MV-4-11 (cell line): ENCODE measurements around the gene RASSF10.

Experiments used
- DNase-seq: peaks from one replicate; lab custom pipeline; 2025; lab: John Stamatoyannopoulos, UW

Gene RASSF10

DNA sequence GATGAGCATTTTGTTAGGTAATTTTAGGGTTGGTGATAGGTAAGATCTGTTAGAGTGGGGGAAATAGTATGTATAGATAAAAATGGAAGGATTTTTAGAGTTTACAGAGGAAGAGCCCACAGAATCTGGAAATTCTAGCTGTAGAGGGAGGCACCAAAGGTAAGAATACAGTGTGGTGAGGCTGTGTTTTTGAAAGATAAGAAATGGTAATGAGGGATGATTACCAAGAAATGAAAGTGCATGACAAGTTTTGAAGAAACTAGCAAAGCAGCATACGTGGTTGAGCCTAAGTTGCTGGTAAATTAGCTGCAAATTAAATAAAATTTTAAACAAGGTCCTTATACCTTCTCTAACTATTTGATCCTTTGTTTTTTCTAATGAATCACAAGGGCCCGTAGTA, 14.6 kb upstream of the RASSF10 start:
- DNase-seq: no peak

DNA sequence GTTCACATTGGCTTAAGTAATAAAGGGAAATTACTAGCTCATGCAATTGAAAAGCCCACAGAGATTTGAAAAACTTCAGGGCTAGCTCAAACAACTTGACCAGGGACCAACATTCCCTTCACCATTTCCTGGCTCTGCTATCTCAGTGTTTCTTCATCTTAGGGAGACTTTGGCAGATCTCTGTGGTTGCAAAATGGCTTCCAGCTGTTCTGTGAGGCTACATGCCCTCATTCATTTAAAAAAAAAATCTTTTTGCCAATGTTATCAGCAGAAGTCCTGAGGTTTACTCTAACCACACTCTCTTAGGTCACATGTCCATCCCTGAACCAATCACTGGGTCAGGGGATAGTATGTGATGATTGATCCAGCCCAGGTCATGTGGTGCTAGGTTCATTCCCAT, 13.9 kb upstream of the RASSF10 start:
- DNase-seq: peak; percentile 21

DNA sequence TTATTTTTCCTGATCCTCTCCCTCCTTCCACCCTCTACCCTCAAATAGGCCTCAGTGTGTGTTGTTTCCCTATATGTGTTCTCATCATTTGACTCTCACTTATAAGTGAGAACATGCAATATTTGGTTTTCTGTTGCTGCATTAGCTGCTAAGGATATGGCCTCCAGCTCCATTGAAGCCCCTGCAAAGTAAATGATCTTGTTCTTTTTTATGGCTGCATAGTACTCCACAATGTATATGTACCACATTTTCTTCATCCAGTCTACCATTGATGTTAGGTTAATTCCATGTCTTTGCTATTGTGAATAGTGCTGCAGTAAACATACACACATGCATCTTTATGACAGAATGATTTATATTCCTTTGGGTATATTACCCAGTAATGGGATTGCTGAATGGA, 13.3 kb upstream of the RASSF10 start:
- no peak for DNase-seq

DNA sequence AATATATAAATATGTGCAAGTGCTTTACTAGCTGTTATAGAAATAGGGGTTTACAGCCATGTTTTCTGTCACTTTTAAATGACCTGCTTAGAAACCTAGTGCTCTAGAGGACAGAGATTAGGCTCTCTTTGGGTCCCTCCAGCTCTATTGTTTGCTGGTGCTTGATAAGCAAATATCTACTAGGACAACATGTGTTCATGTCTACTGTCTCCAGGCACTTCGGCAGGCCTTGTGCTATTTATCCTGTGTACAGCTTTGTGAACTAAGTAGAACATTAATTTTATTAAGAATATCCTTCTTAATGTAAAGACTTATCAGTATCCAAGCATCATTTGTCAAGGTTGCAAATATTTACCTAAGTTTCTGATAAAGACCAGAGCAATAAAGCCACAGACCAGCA, 11.9 kb upstream of the RASSF10 start:
- DNase-seq: no peak

DNA sequence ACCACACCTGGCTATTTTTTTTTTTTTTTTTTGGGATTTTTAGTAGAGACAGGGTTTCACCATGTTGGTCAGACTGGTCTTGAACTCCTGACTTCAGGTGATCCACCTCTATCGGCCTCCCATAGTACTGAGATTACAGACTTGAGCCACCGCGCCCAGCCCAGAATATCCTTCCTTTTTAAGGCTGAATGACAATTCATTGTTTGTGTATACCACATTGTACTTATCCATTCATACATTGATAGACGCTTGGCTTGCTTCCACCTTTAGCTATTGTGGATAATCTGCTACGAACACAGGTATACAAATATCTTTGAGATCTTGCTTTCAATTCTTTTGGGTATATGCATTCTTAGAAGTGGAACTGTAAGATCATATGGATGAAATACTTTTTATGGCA, 10.8 kb upstream of the RASSF10 start:
- no peak for DNase-seq

DNA sequence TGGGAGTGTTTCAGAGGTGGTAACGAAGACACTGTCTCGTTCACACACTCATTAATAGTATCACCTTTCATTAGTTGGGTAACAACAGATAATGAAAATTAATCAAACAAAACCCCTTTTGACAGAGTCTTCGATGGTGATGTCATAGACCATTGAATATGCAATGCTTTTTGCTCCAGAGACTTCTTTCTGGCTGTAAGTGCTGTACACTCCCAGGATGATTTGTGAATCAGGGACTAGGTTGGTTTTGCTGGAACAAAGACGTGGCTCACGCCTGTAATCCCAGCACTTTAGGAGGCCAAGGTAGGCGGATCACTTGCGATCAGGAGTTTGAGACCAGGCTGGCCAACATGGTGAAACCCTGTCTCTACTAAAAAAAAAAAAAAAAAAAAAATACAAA, 9.5 kb upstream of the RASSF10 start:
- DNase-seq: no peak

DNA sequence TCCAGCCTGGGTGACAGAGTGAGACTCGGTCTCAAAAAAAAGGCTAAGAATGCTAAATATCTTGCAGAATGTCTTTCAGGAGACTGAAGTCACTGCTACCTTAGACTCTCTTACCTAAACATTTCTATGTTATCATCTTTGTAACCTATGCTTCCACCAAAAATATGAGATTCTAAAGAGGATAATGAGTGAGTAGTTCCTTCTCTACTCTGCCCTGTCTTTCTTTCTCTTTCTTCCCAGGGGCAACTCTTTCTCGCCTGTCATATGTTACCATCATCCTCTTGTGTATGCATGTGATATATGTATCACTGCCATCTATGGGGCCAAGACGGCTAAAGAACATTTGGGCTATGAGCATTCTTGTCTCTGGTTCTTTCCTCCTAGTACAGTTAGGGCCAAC, 9.0 kb upstream of the RASSF10 start:
- no peak for DNase-seq

DNA sequence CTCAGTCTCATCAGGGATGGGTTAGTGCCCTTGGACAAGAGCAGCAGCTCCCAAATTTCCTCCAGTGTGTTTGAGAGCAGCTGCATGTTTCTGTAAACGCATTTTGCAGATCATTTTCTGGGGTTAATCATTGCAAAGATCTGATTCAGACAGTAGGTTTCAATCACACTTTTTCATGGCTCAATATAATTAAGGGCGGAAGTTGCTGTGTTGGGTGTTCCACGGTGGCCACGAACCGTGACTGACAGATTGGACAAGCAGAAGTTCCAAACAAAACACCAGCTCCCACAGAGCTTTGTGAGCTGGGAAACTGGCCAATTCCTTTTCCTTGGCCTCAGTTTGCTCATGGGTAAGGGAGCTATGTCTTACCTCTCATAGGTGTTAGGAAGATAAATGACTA, 8.4 kb upstream of the RASSF10 start:
- DNase-seq: no peak

DNA sequence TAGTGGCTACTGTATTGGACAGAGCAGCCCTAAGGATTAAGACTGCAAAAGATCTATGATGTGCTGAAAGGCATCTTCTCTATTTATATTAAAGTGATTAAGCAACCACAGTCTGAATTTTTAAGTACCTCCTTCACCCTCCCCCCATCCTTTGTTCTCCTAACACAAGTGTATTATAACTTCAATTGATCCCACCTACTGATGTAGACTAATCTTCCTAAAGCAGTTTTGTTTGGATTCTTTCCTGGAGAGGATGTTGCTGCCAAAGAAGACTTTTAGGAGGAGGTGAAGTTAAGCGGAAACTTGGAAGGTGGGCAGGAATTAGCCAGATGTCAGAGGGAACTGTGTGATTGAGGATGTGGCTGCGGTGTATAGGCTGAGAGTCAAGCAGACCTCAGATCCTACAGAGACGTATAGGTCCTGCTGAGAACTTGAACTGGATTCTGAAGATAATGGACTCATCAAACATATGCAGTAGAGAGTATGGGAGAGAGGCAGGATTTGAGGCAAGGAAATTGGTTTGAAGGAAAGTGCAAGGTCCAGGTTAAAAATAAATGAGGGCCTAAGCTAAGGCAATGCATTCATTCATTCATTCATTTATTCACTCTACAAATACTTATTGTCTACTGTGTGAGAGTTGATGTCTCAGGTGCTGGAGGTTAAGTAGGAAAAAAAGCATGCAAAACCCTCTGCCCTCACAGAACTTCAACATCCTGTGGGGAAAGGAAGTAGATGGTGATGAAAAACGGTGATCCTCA, 5.2 kb upstream of the RASSF10 start:
- no peak for DNase-seq

DNA sequence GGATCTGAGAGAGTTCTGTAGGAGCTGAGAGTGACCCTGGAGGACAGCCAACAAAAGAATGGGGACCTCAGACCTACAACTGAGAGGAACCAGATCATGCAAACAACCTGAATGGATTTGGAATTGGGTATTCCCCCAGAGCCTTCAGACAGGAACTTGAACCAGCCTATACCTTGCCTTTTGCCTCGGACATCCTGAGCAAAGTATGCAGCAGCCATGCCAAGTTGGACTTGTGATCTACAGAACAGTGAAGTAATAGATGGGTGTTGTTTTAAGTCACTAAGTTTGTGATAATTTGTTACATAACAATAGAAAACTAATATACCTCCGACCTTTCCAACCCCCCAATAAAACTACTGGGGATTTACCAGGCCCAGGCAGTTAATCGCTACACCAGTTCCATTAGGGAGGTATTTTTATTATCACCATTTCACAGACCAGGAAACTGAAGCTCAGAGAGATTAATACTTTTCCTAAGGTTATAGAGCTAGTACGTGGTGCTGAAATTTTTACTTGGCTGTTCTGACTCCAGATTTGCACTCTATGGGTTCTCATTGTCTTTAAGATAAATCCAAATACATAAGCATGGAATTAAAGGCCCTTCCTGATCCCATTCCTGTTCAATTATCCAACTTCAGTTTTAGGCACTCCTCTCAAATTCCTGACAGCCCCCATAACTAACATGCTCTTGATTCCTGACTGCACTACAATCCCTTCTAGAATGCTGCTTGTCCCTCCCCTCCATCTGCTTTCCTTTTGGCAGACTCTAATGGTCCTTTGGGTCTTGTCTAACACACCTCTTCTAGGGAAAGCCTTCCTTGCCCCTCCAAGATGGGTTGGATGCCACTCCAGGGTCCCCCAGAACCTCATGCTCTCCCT, 1.7 kb upstream of the RASSF10 start:
- no peak for DNase-seq

DNA sequence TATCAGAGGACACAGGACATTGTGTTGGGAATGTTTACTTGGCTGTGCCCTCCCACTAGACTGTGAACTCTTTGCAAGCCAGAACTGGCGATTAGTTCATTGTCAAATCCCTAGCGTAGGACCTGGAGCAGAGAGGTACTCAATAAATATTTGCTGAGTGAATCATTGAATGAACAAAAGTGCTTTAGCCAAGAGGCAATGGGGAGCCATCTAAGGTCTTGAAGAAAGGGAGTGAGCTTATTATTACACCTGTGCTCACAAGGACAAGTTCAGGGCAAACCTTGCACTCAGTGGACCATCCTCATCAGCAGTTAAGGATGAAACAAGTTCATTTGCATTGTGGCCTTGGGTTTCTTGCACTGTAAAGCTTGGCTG, 1.1 kb upstream of the RASSF10 start:
- DNase-seq: no peak

DNA sequence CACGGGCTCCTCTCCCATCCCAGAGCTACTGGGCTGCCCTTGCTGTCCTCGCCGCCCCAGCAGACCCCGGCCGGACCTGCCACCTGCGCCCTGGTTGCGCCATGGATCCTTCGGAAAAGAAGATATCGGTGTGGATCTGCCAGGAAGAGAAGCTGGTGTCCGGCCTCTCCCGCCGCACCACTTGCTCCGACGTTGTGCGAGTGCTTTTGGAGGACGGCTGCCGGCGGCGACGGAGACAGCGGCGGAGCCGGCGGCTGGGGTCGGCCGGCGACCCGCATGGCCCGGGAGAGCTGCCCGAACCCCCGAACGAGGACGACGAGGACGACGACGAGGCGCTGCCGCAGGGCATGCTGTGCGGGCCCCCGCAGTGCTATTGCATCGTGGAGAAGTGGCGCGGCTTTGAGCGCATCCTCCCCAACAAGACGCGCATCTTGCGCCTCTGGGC, 382 bp downstream of the RASSF10 start:
- no peak for DNase-seq

DNA sequence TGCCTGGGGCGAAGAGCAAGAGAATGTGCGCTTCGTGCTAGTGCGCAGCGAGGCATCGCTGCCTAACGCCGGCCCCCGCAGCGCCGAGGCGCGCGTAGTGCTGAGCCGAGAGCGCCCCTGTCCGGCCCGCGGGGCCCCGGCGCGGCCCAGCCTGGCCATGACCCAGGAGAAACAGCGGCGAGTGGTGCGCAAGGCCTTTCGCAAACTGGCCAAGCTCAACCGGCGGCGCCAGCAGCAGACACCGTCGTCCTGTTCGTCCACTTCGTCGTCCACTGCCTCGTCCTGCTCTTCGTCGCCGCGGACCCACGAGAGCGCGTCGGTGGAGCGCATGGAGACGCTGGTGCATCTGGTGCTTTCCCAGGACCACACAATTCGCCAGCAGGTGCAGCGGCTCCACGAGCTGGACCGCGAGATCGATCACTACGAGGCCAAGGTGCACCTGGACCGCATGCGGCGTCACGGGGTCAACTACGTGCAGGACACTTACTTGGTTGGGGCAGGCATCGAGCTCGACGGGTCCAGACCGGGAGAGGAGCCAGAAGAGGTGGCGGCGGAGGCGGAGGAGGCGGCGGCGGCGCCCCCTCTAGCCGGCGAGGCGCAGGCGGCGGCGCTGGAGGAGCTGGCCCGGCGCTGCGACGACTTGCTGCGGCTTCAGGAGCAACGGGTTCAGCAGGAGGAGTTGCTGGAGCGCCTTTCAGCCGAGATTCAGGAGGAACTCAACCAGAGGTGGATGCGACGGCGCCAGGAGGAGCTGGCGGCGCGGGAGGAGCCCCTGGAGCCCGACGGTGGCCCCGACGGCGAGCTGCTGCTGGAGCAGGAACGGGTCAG, 1.0 kb downstream of the RASSF10 start:
- no peak for DNase-seq

DNA sequence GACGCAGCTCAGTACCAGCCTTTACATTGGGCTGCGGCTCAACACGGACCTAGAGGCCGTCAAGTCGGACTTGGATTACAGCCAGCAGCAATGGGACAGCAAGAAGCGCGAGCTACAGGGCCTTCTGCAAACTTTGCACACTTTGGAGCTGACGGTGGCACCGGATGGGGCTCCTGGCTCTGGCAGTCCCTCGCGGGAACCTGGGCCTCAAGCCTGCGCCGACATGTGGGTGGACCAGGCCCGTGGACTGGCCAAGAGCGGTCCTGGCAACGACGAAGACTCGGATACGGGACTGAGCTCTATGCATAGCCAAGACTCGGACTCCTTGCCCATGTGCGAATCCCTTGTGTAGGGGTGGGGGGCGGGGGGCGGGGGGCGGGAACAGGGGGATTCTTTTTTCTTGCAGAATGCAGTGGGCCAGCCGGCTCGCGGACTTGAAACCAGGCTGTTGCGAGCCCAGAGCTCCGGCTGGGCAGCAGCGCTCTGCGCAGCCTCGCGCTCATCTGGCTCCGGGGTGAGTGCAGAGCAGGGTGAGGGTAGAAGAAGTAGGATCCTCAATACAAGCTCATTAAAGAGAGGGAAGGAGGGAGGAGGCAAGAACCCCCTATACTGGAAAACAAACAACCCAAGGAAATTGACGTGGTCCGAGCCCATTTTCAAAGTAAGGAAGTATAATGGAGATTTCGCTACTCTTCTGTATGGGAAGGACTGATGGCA, 1.8 kb downstream of the RASSF10 start:
- no peak for DNase-seq

DNA sequence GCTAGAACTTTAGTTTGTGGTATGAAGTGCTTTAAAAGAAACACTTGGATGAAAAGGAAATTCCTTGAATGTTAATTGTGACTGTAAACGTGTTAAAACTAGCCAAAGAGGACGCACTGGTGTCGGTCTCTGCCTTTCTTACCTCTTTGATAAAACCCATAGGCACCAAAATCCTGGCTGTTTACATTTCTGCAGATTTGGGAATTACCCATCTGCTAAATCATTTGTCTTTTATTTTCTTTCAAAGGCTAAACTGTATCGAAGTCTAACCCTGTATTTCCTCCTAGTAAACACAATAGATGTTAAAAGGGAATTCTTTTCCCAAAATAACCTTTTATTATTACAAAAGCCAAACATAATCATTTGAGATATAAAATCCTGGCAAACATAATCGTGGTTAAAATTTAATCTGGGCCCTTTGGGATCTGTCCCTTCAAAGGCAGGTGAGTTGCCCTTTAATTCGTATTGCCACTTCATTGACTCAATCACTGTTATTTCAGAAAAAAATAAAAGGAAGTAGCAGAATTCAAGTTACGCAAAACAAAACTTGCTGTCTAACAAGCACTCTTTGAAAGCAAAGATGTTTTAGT, 2.4 kb downstream of the RASSF10 start:
- DNase-seq: peak; percentile 35

DNA sequence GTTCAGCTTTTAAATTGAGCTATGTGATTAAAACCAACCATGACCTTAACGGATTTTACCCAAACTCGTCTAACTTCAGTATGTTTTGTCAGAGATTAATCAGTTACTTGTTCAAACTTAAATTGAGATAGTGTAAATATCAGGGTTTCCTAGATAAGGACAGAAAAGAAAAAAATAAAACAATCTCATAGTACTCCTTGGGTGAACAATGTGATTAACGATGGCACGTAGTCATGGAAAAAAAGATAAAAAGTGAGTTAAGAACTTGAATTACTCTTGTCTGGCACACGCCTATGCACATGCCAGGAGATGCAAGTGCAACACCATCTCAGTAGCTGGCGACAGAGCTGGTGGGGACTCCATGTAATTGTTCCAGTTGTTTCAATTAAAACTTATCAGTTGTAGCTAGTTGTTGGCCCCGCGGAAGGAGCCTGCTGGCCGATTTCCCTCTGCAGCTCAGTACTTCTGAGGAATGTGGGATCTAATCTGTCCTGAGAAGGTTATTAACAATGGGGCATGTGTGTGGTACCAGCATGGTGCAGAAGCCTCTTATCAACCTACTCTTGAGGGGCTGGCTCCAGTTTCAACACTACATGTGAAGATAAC, 3.0 kb downstream of the RASSF10 start:
- DNase-seq: no peak

DNA sequence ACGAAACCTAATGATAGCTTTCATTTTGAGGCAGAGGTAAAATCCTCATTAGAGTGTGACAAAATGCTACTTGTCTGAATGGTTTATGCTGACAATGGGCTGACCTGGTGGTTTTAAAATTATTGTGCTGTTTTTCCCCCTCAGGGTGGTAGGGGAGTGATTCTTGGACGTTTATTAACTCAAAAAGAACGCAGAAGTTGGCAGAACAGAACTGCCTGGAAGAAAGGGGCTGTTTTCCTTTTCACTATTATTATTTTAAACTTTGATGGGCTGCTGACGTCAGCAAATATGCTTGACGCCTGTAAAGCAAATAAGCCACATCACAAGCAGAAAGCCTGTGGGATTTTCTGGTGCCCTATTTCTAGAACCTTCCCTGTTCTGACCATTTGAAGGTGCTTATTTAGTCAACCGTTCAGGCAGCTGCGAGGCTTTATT, 4.0 kb downstream of the RASSF10 start:
- DNase-seq: no peak

DNA sequence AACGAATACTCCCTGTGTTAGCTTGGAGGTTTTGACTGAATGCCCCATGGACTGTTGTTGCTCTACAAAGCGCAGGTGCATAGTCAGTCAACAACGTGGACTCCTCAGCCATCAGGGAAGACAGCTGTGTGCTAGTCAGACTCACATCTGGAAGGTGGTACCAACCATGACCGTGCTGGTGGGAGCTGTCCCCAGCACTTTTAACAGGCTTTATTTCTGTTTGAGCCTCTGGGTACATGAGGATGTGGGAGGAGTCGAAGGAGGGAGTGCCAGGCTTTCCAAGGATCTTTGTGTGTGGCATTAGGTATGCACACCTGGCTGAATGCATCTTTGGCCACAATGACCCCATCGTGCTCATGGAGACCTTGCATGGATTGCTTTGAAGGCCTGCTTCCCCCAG, 6.6 kb downstream of the RASSF10 start:
- no peak for DNase-seq

DNA sequence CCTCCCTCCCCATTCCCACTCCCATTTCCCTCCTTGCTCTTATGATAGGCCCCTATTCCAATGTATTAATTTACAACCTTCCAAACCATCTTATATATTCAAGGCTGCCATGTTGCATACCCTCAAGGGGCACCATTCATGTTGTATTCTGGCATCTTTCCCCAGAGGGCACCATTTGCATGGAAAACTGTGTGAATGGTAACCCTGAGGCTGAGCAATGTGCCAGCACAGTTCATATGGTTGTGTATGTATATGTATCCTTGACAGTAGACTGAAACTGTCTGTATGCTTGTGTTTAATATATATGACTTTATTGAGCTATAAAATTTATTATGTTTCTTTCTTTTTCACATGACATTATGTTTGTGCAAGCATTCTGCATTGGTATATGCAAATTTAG, 7.3 kb downstream of the RASSF10 start:
- DNase-seq: no peak

DNA sequence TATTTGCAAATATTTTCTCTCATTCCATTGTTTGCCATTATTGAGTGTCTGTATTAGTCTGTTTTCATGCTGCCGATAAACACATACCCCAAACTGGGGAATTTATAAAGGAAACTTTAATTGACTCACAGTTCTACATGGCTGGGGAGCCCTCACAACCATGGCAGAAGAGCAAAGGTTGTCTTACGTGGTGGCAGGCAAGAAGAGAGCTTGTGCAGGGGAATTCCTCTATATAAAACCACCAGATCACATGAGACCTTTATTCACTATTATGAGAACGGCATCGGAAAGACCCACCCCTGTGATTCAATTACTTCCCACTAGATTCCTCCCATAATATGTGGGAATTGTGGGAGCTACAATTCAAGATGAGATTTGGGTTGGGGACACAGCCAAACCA, 10.2 kb downstream of the RASSF10 start:
- DNase-seq: no peak

DNA sequence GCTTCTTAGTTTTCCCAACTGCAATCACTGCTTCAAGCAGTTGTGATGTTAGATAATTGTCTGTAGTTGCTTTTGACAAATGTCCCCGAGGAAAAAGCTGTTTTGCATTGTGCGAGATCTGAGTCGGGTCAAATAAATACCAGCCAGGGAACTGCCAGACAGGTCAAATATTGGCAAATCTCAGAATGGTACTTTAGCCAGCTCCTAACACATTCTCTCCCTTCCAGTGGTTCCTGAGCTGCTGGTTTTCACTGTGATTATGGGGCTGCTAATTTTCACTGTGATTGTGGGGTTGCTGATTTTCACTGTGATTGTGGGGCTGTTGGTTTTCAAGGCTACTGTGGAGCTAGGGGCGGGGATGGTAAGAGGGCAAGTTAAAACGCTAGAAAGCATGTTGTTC, 14.3 kb downstream of the RASSF10 start:
- DNase-seq: no peak
